ENCODE results near the gene DENND1C. TPM values are rescaled to one million over a fixed set of nuclear protein-coding genes. Genes with fewer than 3 reads are reported as not detected.

DENND1C gene
- total RNA-seq (2021) (0.11 and 0.24 TPM in 2 replicates), Bru-seq, nascent RNA (percentile 6 among the genes with signal in this experiment), BruChase-seq, experiment 1, labeled RNA remaining after a 2-hour chase (percentile 6 among the genes with signal in this experiment), BruChase-seq, experiment 2, labeled RNA remaining after a 6-hour chase (percentile 6 among the genes with signal in this experiment)
- long read RNA-seq, partial matches to known transcripts = 1 of 1 reads
- long read RNA-seq, other reads (novel, unspliced or antisense) = 0 of 1 reads

GRCh38 chr19:6481541-6482342, at the start of gene DENND1C:
TSS of gene DENND1C (minus strand) at chr19:6481787. CDS start at chr19:6481695, 92 bp downstream.
- no peaks in the 10 kb centered on the region for H3K27me3 ChIP-seq (replicated peaks; ENCODE audit: insufficient read depth, low read depth, low read length, poor library complexity)
- H3K9me3 ChIP-seq (ENCODE audit: low read depth, low read length, poor library complexity, severe bottlenecking) = no peaks in the 10 kb centered on the region
- no peak for DNase-seq (ENCODE audit: low spot score)
- H3K4me3 ChIP-seq (ENCODE audit: low read depth, low read length, poor library complexity, severe bottlenecking) = no peak within 1 kb of the TSS
- CTCF ChIA-PET = no interaction called here
- intact Hi-C loops (cut with micrococcal nuclease; ENCODE audit: unreplicated experiment) = no loop called here
- no peaks in the 10 kb centered on the region for H3K4me1 ChIP-seq (ENCODE audit: insufficient read depth, low read length, poor library complexity, severe bottlenecking)
- no peak for TF ChIP-seq EZH2 (IDR thresholded peaks at IDR 0.05; ENCODE audit: borderline replicate concordance, low read depth, low read length, poor library complexity, severe bottlenecking)
- peak; percentile 45 for TF ChIP-seq CTCF (conservative IDR thresholded peaks at IDR 0.05; ENCODE audit: low read depth, low read length)
- POLR2A ChIA-PET (ENCODE audit: low non-redundant PET) = no interaction called here
- BruUV-seq (replicated peaks) = no TSS peak
- H3K27ac ChIP-seq (ENCODE audit: low read depth, low read length, poor library complexity, severe bottlenecking) = no peak within 1 kb of the TSS
- H3K36me3 ChIP-seq (ENCODE audit: insufficient read depth, low read length, poor library complexity, severe bottlenecking) = no peaks in the 10 kb centered on the region

- Histone ChIP-seq H3K27ac (ENCODE audit: low read depth, low read length, poor library complexity, severe bottlenecking) (peak within 1 kb of the TSS; percentile 95), H3K9me3 (ENCODE audit: low read depth, low read length, poor library complexity, severe bottlenecking) (no peaks in the 10 kb centered on the region), H3K36me3 (ENCODE audit: insufficient read depth, low read length, poor library complexity, severe bottlenecking) (peaks cover 5% of the 10 kb centered on the region), H3K27me3 (replicated peaks; ENCODE audit: insufficient read depth, low read depth, low read length, poor library complexity) (no peaks in the 10 kb centered on the region), H3K4me3 (ENCODE audit: low read depth, low read length, poor library complexity, severe bottlenecking) (peak within 1 kb of the TSS; percentile 94), H3K4me1 (ENCODE audit: insufficient read depth, low read length, poor library complexity, severe bottlenecking) (peaks cover 32% of the 10 kb centered on the region)
- CTCF ChIA-PET = interaction anchor here (0.6 to 1.0 kb wide), 2 partner anchors 12 to 14 kb away, joined by 3 to 8 read pairs; no protein-coding TSS in a partner anchor
- POLR2A ChIA-PET (ENCODE audit: low non-redundant PET) = interaction anchor here (0.5 to 1.0 kb wide), 13 partner anchors 9 to 864 kb away, joined by 3 to 11 read pairs (median 4); partner anchors contain the start of gene CLPP
- TF ChIP-seq CTCF (conservative IDR thresholded peaks at IDR 0.05; ENCODE audit: low read depth, low read length) = no peak
- no peak for TF ChIP-seq EZH2 (IDR thresholded peaks at IDR 0.05; ENCODE audit: borderline replicate concordance, low read depth, low read length, poor library complexity, severe bottlenecking)
- TSS peak; percentile 77 for BruUV-seq (replicated peaks)
- peak; percentile 92 for DNase-seq (ENCODE audit: low spot score)
- intact Hi-C loops (cut with micrococcal nuclease; ENCODE audit: unreplicated experiment) = no loop called here
Observed at GRCh38 chr19:6530386-6531162, 49.0 kb upstream of the DENND1C start, which contains the start of gene TNFSF9. TSS of gene TNFSF9 (plus strand) at chr19:6531026. CDS start at chr19:6531037, 11 bp downstream.

- Histone ChIP-seq H3K27ac (ENCODE audit: low read depth, low read length, poor library complexity, severe bottlenecking) (peak overlapping the region; percentile 95), H3K4me1 (ENCODE audit: insufficient read depth, low read length, poor library complexity, severe bottlenecking) (peaks cover 32% of the 10 kb centered on the region), H3K36me3 (ENCODE audit: insufficient read depth, low read length, poor library complexity, severe bottlenecking) (peaks cover 3% of the 10 kb centered on the region), H3K4me3 (ENCODE audit: low read depth, low read length, poor library complexity, severe bottlenecking) (peak overlapping the region; percentile 94), H3K27me3 (replicated peaks; ENCODE audit: insufficient read depth, low read depth, low read length, poor library complexity) (no peaks in the 10 kb centered on the region), H3K9me3 (ENCODE audit: low read depth, low read length, poor library complexity, severe bottlenecking) (no peaks in the 10 kb centered on the region)
- no peak for DNase-seq (ENCODE audit: low spot score)
- no TSS peak for BruUV-seq (replicated peaks)
- TF ChIP-seq EZH2 (IDR thresholded peaks at IDR 0.05; ENCODE audit: borderline replicate concordance, low read depth, low read length, poor library complexity, severe bottlenecking) (no peak), CTCF (conservative IDR thresholded peaks at IDR 0.05; ENCODE audit: low read depth, low read length) (no peak)
- ChIA-PET CTCF (interaction anchor here (1.0 kb wide), 1 partner anchor 14 kb away, joined by 8 read pairs; no protein-coding TSS in a partner anchor), POLR2A (ENCODE audit: low non-redundant PET) (interaction anchor here (0.7 kb wide), 1 partner anchor 53 kb away, joined by 3 read pairs; no protein-coding TSS in a partner anchor)
- intact Hi-C loops (cut with micrococcal nuclease; ENCODE audit: unreplicated experiment) = no loop called here
Observed at GRCh38 chr19:6529937-6530385, 48.4 kb upstream of the DENND1C start.
